GM21367 (cell line): ENCODE measurements around the gene CSAG1.
"Not testable (repeated sequence)": the region's sequence is repeated elsewhere in the genome, so short reads cannot be mapped to it uniquely, and the experiment has no call there.

Source experiments
- ATAC-seq: cut with Tn5 transposase; IDR thresholded peaks from one replicate; pipeline ENCODE4 v1.9.1; 2021; ENCODE audit not compliant: unreplicated experiment

The CSAG1 gene

GRCh38 chrX:152700390-152700789, 33.1 kb downstream of the CSAG1 start:
- ATAC-seq, result not testable (repeated sequence)

- not testable (repeated sequence) for ATAC-seq
Observed at GRCh38 chrX:152697952-152698931, 35.3 kb downstream of the CSAG1 start, which contains the start of gene MAGEA3. MAGEA3 (plus strand) TSS chrX:152698794; CDS start chrX:152700833, 2,039 bp downstream.

GRCh38 chrX:152681012-152681411, 52.5 kb downstream of the CSAG1 start:
- ATAC-seq, result peak; percentile 68
